Measurements from ENCODE around the gene TMEM61.

TMEM61 gene

GRCh38 chr1:54975356-54976108 lies 4.9 kb upstream of the TMEM61 start:
- peaks cover 13% of the 10 kb centered on the region for H3K27me3 ChIP-seq (ENCODE audit: insufficient read depth, low read length)
- H3K36me3 ChIP-seq (ENCODE audit: insufficient read depth, low read length), result no peaks in the 10 kb centered on the region
- H2AFZ ChIP-seq (ENCODE audit: low read length, unreplicated experiment), result no peak overlapping the region
- H3K27ac ChIP-seq (ENCODE audit: low read depth, low read length), result no peak overlapping the region
- H3K4me1 ChIP-seq (ENCODE audit: control insufficient read depth, insufficient read depth, low read length, unreplicated experiment), result peaks cover 10% of the 10 kb centered on the region
- H3K4me3 ChIP-seq (ENCODE audit: low read depth, low read length), result no peak overlapping the region
- H3K79me2 ChIP-seq (ENCODE audit: control insufficient read depth, insufficient read depth, low read length, unreplicated experiment), result no peaks in the 10 kb centered on the region

GRCh38 chr1:54976747-54977146 lies 3.7 kb upstream of the TMEM61 start:
- Histone ChIP-seq H3K27ac (ENCODE audit: low read depth, low read length) (no peak overlapping the region), H3K36me3 (ENCODE audit: insufficient read depth, low read length) (no peaks in the 10 kb centered on the region), H3K4me1 (ENCODE audit: control insufficient read depth, insufficient read depth, low read length, unreplicated experiment) (peaks cover under 1% of the 10 kb centered on the region), H3K4me3 (ENCODE audit: low read depth, low read length) (no peak overlapping the region), H3K79me2 (ENCODE audit: control insufficient read depth, insufficient read depth, low read length, unreplicated experiment) (no peaks in the 10 kb centered on the region), H3K27me3 (ENCODE audit: insufficient read depth, low read length) (peaks cover 23% of the 10 kb centered on the region), H2AFZ (ENCODE audit: low read length, unreplicated experiment) (no peak overlapping the region)

DNA sequence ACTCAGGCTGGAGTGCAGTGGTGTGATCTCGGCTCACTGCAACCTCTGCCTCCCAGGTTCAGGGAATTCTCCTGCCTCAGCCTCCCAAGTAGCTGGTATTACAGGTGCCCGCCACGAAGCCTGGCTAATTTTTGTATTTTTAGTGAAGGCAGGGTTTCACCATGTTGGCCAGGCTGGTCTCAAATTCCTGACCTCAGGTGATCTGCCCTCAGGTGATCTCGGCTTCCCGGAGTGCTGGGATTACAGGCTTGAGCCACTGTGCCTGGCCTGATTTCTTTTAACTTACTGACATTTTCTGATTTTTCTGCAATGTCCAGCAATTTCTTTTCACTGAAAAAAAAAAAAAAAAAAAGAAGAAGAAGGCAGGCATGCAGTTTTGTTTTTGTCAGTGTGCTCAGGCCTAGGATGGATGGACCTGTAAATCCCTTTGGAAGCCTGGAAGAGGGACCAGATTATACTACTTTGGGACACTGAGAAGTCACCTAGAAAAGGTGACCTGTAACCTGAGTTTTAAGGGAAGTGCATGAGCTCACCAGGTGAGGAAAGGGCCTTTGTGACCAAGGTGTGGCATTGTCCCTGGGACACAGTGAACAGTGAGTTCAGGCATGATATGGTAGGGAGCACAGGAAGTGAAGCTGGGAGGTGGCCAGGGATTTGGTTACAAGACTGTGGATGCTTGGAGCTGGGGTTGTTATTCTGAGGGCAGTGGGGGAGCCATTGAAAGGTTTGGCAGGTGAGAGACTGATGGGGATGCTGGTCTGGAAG lies 2.7 kb upstream of the TMEM61 start:
- H3K27ac ChIP-seq (ENCODE audit: low read depth, low read length), result no peak overlapping the region
- no peaks in the 10 kb centered on the region for H3K36me3 ChIP-seq (ENCODE audit: insufficient read depth, low read length)
- no peaks in the 10 kb centered on the region for H3K4me1 ChIP-seq (ENCODE audit: control insufficient read depth, insufficient read depth, low read length, unreplicated experiment)
- H3K27me3 ChIP-seq (ENCODE audit: insufficient read depth, low read length), result peaks cover 26% of the 10 kb centered on the region
- no peak overlapping the region for H3K4me3 ChIP-seq (ENCODE audit: low read depth, low read length)
- H2AFZ ChIP-seq (ENCODE audit: low read length, unreplicated experiment), result no peak overlapping the region
- no peaks in the 10 kb centered on the region for H3K79me2 ChIP-seq (ENCODE audit: control insufficient read depth, insufficient read depth, low read length, unreplicated experiment)

DNA sequence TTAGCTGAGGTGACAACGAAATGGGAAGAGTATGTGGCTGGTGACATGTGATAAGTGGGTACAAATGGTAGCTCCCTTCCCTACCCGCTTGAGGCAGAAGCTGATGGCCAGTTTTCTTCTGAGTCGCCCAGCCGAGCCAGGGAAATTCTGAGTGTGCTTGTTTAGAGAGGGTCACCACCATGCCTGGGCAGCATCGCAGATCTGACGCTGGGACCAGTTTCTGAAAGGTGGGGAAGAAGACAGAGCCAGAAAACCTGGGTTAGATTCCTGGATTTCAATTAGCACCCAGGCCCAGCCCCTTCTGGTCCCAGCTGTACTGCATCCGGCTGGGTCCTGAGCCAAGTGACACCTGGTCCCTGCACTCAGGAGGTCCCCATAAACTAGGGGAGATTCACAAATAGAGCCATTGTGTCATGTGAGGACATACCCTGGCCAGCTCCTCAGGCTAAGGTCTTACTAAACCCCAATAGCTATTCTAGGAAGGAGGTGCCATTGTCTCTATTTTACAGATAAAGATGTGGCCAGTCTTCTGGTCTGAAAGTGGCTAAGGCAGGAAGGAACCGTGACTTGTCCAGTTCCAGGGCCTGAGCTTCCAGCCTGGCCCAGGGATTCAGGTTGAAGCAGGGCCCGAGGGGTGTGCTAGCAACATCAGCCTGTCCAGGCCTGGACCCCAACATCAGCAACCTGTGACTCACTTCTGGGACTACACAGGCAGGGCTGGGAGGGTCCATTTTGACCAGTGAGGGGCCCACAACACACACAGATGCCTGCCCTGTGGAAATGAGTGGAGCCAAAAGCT lies 1.7 kb upstream of the TMEM61 start:
- Histone ChIP-seq H3K79me2 (ENCODE audit: control insufficient read depth, insufficient read depth, low read length, unreplicated experiment) (no peaks in the 10 kb centered on the region), H2AFZ (ENCODE audit: low read length, unreplicated experiment) (no peak overlapping the region), H3K27me3 (ENCODE audit: insufficient read depth, low read length) (peaks cover 28% of the 10 kb centered on the region), H3K4me3 (ENCODE audit: low read depth, low read length) (no peak overlapping the region), H3K36me3 (ENCODE audit: insufficient read depth, low read length) (no peaks in the 10 kb centered on the region), H3K4me1 (ENCODE audit: control insufficient read depth, insufficient read depth, low read length, unreplicated experiment) (no peaks in the 10 kb centered on the region), H3K27ac (ENCODE audit: low read depth, low read length) (no peak overlapping the region)

DNA sequence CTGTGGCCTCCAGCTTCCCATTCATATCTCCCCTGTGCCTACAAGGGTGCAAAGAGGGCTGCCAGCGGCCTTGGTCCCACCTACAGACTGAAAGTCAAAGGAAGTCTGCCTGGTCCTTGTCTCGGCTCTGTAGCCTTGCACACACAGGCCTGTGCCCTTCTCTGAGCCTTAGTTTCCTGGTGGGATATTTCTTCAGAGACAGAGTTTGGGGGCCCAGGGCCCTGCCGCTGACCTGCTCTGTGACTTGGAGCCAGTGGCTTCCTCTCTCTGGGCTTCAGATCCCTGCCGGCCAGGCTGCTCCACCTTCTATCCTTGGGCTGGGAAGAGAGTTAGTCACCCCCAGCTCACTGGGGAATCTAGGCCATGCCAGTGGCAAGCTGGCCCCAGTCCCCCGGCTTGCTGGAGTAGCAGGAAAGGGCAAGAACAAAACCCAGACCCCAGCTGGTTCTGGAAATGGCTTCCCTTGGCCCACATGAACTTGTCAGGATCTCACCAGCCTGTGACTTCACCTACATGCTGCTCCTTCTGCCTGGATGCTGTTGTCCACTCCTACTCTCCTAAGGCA lies 1.0 kb upstream of the TMEM61 start:
- Histone ChIP-seq H3K79me2 (ENCODE audit: control insufficient read depth, insufficient read depth, low read length, unreplicated experiment) (no peaks in the 10 kb centered on the region), H3K4me1 (ENCODE audit: control insufficient read depth, insufficient read depth, low read length, unreplicated experiment) (no peaks in the 10 kb centered on the region), H3K36me3 (ENCODE audit: insufficient read depth, low read length) (no peaks in the 10 kb centered on the region), H3K27ac (ENCODE audit: low read depth, low read length) (no peak overlapping the region), H3K27me3 (ENCODE audit: insufficient read depth, low read length) (peaks cover 28% of the 10 kb centered on the region), H2AFZ (ENCODE audit: low read length, unreplicated experiment) (no peak overlapping the region), H3K4me3 (ENCODE audit: low read depth, low read length) (no peak overlapping the region)

DNA sequence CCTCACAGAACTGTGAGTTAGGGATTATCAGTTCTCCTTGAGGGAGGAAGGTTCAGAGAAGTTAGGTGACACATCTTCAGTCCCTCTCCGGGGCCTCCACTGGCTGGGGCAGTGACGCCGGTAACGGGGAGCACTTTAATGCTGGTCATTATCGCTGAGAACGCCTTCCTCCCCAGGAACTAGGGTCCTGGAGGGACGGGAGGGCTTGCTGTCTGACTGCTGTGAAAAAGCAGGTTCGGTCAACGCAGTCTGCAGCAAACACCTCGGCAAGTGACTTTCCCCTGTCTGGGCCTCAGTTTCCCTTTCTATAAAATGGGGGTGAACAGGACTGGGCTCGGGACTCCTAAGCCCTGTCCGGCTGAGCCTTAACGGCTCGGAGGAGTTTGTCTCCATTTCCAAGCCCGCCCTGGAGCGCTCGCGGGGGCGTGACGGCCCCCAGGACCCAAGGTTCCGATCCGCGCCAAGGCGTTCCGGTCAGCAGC lies 341 bp upstream of the TMEM61 start:
- no peaks in the 10 kb centered on the region for H3K79me2 ChIP-seq (ENCODE audit: control insufficient read depth, insufficient read depth, low read length, unreplicated experiment)
- peak overlapping the region; percentile 33 for H3K4me3 ChIP-seq (ENCODE audit: low read depth, low read length)
- no peak overlapping the region for H3K27ac ChIP-seq (ENCODE audit: low read depth, low read length)
- H3K36me3 ChIP-seq (ENCODE audit: insufficient read depth, low read length), result no peaks in the 10 kb centered on the region
- no peak overlapping the region for H2AFZ ChIP-seq (ENCODE audit: low read length, unreplicated experiment)
- H3K27me3 ChIP-seq (ENCODE audit: insufficient read depth, low read length), result peaks cover 28% of the 10 kb centered on the region
- no peaks in the 10 kb centered on the region for H3K4me1 ChIP-seq (ENCODE audit: control insufficient read depth, insufficient read depth, low read length, unreplicated experiment)

DNA sequence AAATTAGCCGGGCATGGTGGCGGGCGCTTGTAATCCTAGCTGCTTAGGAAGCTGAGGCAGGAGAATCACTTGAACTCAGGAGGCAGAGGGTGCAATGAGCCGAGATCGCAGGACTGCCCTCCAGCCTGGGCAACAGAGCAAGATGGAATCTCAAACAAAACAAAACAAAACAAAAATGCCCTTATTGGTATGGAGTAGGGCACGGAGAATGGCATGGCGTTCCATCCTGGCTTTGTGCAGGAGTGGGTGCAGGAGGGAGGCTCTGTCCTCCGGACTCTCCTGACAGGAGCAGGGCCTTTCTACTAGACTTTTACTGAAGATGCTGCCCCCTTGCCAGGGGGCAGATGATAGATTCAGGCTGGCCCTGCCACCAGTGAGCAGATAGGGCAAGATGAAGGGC lies 1.0 kb downstream of the TMEM61 start:
- Histone ChIP-seq H2AFZ (ENCODE audit: low read length, unreplicated experiment) (no peak overlapping the region), H3K27ac (ENCODE audit: low read depth, low read length) (no peak overlapping the region), H3K27me3 (ENCODE audit: insufficient read depth, low read length) (peaks cover 28% of the 10 kb centered on the region), H3K4me3 (ENCODE audit: low read depth, low read length) (no peak overlapping the region), H3K36me3 (ENCODE audit: insufficient read depth, low read length) (no peaks in the 10 kb centered on the region), H3K79me2 (ENCODE audit: control insufficient read depth, insufficient read depth, low read length, unreplicated experiment) (no peaks in the 10 kb centered on the region), H3K4me1 (ENCODE audit: control insufficient read depth, insufficient read depth, low read length, unreplicated experiment) (no peaks in the 10 kb centered on the region)

GRCh38 chr1:54982739-54983138 lies 2.3 kb downstream of the TMEM61 start:
- Histone ChIP-seq H3K27me3 (ENCODE audit: insufficient read depth, low read length) (peaks cover 28% of the 10 kb centered on the region), H3K4me1 (ENCODE audit: control insufficient read depth, insufficient read depth, low read length, unreplicated experiment) (no peaks in the 10 kb centered on the region), H3K79me2 (ENCODE audit: control insufficient read depth, insufficient read depth, low read length, unreplicated experiment) (no peaks in the 10 kb centered on the region), H3K36me3 (ENCODE audit: insufficient read depth, low read length) (no peaks in the 10 kb centered on the region), H3K4me3 (ENCODE audit: low read depth, low read length) (no peak overlapping the region), H2AFZ (ENCODE audit: low read length, unreplicated experiment) (no peak overlapping the region), H3K27ac (ENCODE audit: low read depth, low read length) (no peak overlapping the region)

- Histone ChIP-seq H3K27me3 (ENCODE audit: insufficient read depth, low read length) (peaks cover 27% of the 10 kb centered on the region), H2AFZ (ENCODE audit: low read length, unreplicated experiment) (no peak overlapping the region), H3K36me3 (ENCODE audit: insufficient read depth, low read length) (no peaks in the 10 kb centered on the region), H3K27ac (ENCODE audit: low read depth, low read length) (no peak overlapping the region), H3K4me1 (ENCODE audit: control insufficient read depth, insufficient read depth, low read length, unreplicated experiment) (no peaks in the 10 kb centered on the region), H3K4me3 (ENCODE audit: low read depth, low read length) (no peak overlapping the region), H3K79me2 (ENCODE audit: control insufficient read depth, insufficient read depth, low read length, unreplicated experiment) (no peaks in the 10 kb centered on the region)
These were observed 3.9 kb downstream of the TMEM61 start for GRCh38 chr1:54984131-54984842.

DNA sequence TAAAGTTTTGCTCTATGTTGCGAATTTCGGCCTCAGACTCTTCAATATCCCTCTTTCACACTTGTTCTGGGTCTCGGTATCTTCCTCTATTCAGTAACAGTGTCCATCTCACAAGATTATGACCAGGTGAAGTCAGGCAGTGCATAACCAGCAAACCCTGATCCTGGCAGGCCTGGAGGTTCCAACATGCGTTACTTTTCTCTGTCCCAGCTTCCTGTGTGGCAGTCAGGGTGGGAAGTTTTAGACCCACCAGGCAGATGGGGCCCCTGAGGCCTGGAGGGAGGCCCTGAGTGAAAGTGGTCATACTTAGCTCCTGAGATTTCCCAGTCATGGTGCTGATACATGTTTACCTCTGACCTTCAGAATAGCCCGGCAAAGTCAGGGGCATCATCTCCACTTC lies 5.1 kb downstream of the TMEM61 start:
- no peaks in the 10 kb centered on the region for H3K36me3 ChIP-seq (ENCODE audit: insufficient read depth, low read length)
- H3K27me3 ChIP-seq (ENCODE audit: insufficient read depth, low read length), result peaks cover 16% of the 10 kb centered on the region
- no peak overlapping the region for H3K4me3 ChIP-seq (ENCODE audit: low read depth, low read length)
- no peaks in the 10 kb centered on the region for H3K79me2 ChIP-seq (ENCODE audit: control insufficient read depth, insufficient read depth, low read length, unreplicated experiment)
- no peak overlapping the region for H3K27ac ChIP-seq (ENCODE audit: low read depth, low read length)
- H2AFZ ChIP-seq (ENCODE audit: low read length, unreplicated experiment), result no peak overlapping the region
- H3K4me1 ChIP-seq (ENCODE audit: control insufficient read depth, insufficient read depth, low read length, unreplicated experiment), result no peaks in the 10 kb centered on the region

Data from ACC112 (cell line).